ENCODE results near the gene CHD1. TPM values are rescaled to one million over a fixed set of nuclear protein-coding genes. Genes with fewer than 3 reads are reported as not detected.

The CHD1 gene
- 10 to 100 TPM; 29.7 to 40.0 TPM for total RNA-seq

- no peaks in the 10 kb centered on the region for H3K27me3 ChIP-seq
- ATAC-seq: peak; percentile 87
- intact Hi-C loops (cut with DNase I): no loop called here
- H3K27ac ChIP-seq: peak within 1 kb of the TSS; percentile 88 to 98 (median 97)
- H3K9me3 ChIP-seq: no peaks in the 10 kb centered on the region
- H3K36me3 ChIP-seq (replicated peaks in 1 of 2; ENCODE audit: insufficient read depth in 1 of 2, low read depth in 2 of 2): peaks cover 0 to 3% of the 10 kb centered on the region in 2 donors
- H3K4me1 ChIP-seq: peaks cover 43% of the 10 kb centered on the region
- TF ChIP-seq POLR2A (IDR thresholded peaks at IDR 0.05) (peak; percentile 96 to 99 (median 99)), CTCF (IDR thresholded peaks at IDR 0.05) (no peak)
- H3K4me3 ChIP-seq: peak within 1 kb of the TSS; percentile 60 to 77
- peak; percentile 94 to 96 (median 95) for DNase-seq
- 0 to 1% methylated on average over 46 to 95 of the region's 101 CpGs for WGBS, 2 donors
Measured at GRCh38 chr5:98928873-98929709, at the start of gene CHD1. Gene CHD1, minus strand, starts transcription at chr5:98929007. Its CDS starts 2,621 bp downstream, at chr5:98926386.

- 92 to 95% methylated on average over 1 of the region's 1 CpG for WGBS, 2 donors
- DNase-seq (no peak), ATAC-seq (no peak)
- Histone ChIP-seq H3K27me3 (no peaks in the 10 kb centered on the region), H3K4me3 (no peak overlapping the region), H3K9me3 (no peaks in the 10 kb centered on the region), H3K4me1 (peaks cover 10% of the 10 kb centered on the region), H3K27ac (no peak overlapping the region), H3K36me3 (replicated peaks in 1 of 2; ENCODE audit: insufficient read depth in 1 of 2, low read depth in 2 of 2) (no peaks in the 10 kb centered on the region)
- TF ChIP-seq CTCF (IDR thresholded peaks at IDR 0.05) (no peak), POLR2A (IDR thresholded peaks at IDR 0.05) (no peak)
- intact Hi-C loops (cut with DNase I): no loop called here
Measured at GRCh38 chr5:98978528-98978927, 49.7 kb upstream of the CHD1 start.

GRCh38 chr5:98977723-98978122 is 48.9 kb upstream of the CHD1 start:
- Histone ChIP-seq H3K27me3 (no peaks in the 10 kb centered on the region), H3K4me3 (no peak overlapping the region), H3K27ac (peak overlapping the region in 1 of 4 donors; percentile 30), H3K4me1 (peaks cover 10% of the 10 kb centered on the region), H3K36me3 (replicated peaks in 1 of 2; ENCODE audit: insufficient read depth in 1 of 2, low read depth in 2 of 2) (no peaks in the 10 kb centered on the region), H3K9me3 (no peaks in the 10 kb centered on the region)
- intact Hi-C loops (cut with DNase I): no loop called here
- no peak for TF ChIP-seq POLR2A (IDR thresholded peaks at IDR 0.05)
- TF ChIP-seq CTCF (IDR thresholded peaks at IDR 0.05): peak in 3 of 7 experiments; percentile 21 to 29 (median 28)
- DNase-seq (peak; percentile 77 to 89 (median 85)), ATAC-seq (peak; percentile 87)
- whole genome bisulfite sequencing, 2 donors: 22 to 25% methylated on average over 1 of the region's 1 CpG

- TF ChIP-seq POLR2A (IDR thresholded peaks at IDR 0.05) (no peak), CTCF (IDR thresholded peaks at IDR 0.05) (no peak)
- ATAC-seq (no peak), DNase-seq (no peak)
- H3K27me3 ChIP-seq: no peaks in the 10 kb centered on the region
- H3K36me3 ChIP-seq (replicated peaks in 1 of 2; ENCODE audit: insufficient read depth in 1 of 2, low read depth in 2 of 2): no peaks in the 10 kb centered on the region
- 74 to 91% methylated on average over 4 of the region's 4 CpGs for WGBS, 2 donors
- no peak overlapping the region for H3K27ac ChIP-seq
- intact Hi-C loops (cut with DNase I): no loop called here
- H3K9me3 ChIP-seq: no peaks in the 10 kb centered on the region
- no peak overlapping the region for H3K4me3 ChIP-seq
- H3K4me1 ChIP-seq: peaks cover 10% of the 10 kb centered on the region
Measured at GRCh38 chr5:98975682-98976407, 47.0 kb upstream of the CHD1 start.

Data from body of pancreas (tissue), 4 donors.